ENCODE data around the gene OR51B2.
"Not testable (repeated sequence)": the region's sequence is repeated elsewhere in the genome, so short reads cannot be mapped to it uniquely, and the experiment has no call there.

The OR51B2 gene, protein sequence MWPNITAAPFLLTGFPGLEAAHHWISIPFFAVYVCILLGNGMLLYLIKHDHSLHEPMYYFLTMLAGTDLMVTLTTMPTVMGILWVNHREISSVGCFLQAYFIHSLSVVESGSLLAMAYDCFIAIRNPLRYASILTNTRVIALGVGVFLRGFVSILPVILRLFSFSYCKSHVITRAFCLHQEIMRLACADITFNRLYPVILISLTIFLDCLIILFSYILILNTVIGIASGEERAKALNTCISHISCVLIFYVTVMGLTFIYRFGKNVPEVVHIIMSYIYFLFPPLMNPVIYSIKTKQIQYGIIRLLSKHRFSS

DNA sequence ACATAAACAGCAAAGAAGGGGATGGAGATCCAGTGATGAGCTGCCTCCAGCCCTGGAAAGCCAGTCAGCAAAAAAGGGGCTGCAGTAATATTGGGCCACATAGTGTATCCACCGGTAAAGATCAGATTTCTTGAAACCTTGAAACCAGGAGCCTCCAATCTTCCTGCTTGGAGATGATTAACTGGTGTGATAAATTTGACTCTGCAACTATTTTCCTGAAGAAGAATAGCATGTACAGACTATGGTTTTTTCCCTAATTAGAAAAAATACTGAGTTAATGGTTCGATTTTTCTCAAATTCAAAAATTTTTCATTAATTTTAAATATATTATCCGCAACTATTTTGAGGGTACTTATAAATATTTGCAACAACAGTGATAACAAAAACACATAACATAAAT, at the start of gene OR51B2:
OR51B2 (minus strand) TSS at position 101 of the 400 bp plus-strand sequence; CDS start at position 101, 0 bp downstream.
- no peak within 1 kb of the TSS for H3K27ac Mint-ChIP-seq
- H3K4me3 Mint-ChIP-seq: no peak within 1 kb of the TSS
- H3K9me3 Mint-ChIP-seq: no peaks in the 10 kb centered on the region
- H3K27me3 Mint-ChIP-seq: no peaks in the 10 kb centered on the region
- no peaks in the 10 kb centered on the region for H3K4me1 Mint-ChIP-seq (ENCODE audit: low read depth)
- H3K36me3 Mint-ChIP-seq (ENCODE audit: low read depth): no peaks in the 10 kb centered on the region

DNA sequence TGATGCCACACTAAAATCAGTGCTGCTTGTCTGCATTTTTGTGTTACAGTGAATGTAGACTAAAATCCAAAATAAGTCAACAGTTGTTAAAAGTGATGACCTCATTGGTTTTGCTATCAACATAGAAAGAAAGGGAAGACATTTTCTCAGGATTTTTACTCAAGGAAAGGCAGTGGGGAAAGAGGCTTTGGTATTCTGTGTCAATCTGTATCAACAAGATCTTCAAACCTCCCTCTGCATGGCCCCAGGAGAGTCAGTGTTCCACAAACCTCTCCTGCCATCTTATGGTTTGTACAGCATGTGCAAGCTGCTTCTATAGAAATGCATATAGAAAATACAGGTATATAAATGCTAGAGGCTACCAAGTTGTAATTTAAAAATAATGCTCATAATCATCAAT, 45.7 kb upstream of the OR51B2 start:
- Mint-ChIP-seq H3K36me3 (ENCODE audit: low read depth) (no peaks in the 10 kb centered on the region), H3K4me3 (no peak overlapping the region), H3K9me3 (peaks cover 6% of the 10 kb centered on the region), H3K4me1 (ENCODE audit: low read depth) (no peaks in the 10 kb centered on the region), H3K27me3 (peaks cover 10% of the 10 kb centered on the region), H3K27ac (no peak overlapping the region)

DNA sequence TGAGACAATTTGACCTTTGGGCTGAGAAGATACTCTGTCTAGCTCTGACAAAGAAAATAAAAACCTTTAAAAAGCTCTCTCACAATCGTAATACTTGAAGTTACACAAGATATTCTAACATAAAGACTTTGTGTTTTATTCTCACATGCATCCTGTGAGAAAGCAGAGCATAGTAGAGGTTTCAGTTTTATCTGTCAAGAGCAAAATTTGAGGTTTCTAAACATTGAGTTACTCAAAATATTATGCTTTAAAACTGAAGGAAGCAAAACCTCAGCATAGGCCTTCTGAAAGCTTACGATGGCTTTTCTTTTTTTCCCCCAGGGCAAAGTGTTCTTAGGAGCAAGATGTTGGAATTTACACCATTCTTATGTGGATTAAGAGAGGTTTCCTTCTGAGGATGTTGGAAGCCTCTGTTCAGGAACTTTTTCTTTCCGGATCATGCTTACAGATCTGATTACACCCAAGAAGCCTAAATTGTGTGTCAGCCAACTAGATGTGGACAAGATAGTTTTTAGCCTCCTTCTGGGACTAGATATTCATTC, 44.5 kb upstream of the OR51B2 start:
- Mint-ChIP-seq H3K36me3 (ENCODE audit: low read depth) (no peaks in the 10 kb centered on the region), H3K27me3 (peaks cover 4% of the 10 kb centered on the region), H3K4me3 (no peak overlapping the region), H3K9me3 (peaks cover 6% of the 10 kb centered on the region), H3K4me1 (ENCODE audit: low read depth) (no peaks in the 10 kb centered on the region), H3K27ac (no peak overlapping the region)

DNA sequence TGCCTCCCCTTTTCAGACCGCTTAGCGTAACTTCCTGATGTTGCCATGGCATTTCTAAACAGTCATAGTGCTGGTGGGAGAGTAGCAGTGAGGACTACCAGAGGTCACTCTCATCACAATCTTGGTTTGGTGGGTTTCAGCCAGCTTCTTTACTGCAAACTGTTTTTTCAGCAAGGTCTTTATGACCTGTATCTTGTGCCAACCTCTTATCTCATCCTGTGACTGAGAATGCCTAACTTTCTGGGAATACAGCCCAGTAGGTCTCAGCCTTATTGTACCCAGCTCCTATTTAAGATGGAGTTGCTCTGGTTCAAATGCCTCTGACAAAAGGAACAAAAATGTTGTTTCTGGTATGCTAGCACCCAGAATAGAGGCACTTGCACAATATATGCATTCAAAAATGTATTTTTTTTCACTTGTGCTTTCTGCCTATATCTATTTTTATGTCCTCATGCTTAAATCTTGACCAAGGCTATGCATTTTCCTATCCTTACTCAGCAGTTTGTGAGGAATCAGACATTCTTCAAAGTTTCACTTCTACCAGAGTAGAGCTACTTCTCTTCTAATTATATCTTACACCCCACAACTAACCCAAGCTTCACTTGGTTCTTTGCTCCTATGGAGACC, 43.5 kb upstream of the OR51B2 start:
- H3K9me3 Mint-ChIP-seq: peaks cover under 1% of the 10 kb centered on the region
- no peaks in the 10 kb centered on the region for H3K36me3 Mint-ChIP-seq (ENCODE audit: low read depth)
- H3K27me3 Mint-ChIP-seq: peaks cover 4% of the 10 kb centered on the region
- H3K27ac Mint-ChIP-seq: no peak overlapping the region
- no peaks in the 10 kb centered on the region for H3K4me1 Mint-ChIP-seq (ENCODE audit: low read depth)
- no peak overlapping the region for H3K4me3 Mint-ChIP-seq

DNA sequence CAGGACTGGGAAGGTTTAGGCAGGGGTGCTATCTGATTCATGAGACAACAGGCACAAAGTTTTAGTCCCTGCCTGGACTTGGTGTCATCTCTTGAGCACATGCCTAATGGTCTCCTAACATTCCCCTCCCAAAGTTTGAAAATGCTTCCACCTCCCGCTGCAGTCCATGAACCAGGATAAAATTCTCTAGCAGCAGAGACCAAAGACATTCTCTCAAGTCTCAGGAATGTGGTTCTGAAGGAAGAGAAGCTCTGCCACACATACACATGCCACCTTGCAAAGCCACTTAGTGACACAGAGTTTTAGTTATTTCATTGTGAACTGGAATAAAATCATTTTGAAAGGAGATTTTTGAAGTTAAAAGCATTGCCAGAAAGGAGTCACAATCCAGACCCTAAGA, 42.8 kb upstream of the OR51B2 start:
- Mint-ChIP-seq H3K4me3 (no peak overlapping the region), H3K4me1 (ENCODE audit: low read depth) (no peaks in the 10 kb centered on the region), H3K27ac (no peak overlapping the region), H3K27me3 (peaks cover 4% of the 10 kb centered on the region), H3K36me3 (ENCODE audit: low read depth) (no peaks in the 10 kb centered on the region), H3K9me3 (peaks cover 6% of the 10 kb centered on the region)

DNA sequence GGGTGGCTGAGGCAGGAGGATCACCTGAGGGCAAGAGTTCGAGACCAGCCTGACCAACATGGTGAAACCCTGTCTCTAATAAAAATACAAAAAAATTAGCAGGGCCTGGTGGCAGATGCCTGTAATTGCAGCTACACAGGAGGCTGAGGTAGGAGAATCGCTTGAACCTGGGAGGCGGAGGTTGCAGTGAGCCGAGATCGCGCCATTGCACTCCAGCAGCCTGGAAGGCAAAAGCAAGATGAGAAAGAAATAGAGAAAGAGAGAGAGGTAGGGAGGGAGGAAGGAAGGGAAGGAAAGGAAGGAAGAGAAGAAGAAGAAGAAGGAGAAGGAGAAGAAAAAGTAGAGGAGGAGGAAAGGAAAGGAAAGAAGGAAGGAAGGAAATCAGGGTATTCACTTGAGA, 42.3 kb upstream of the OR51B2 start:
- not testable (repeated sequence) for H3K36me3 Mint-ChIP-seq (ENCODE audit: low read depth); H3K4me1 Mint-ChIP-seq (ENCODE audit: low read depth); H3K27me3 Mint-ChIP-seq; H3K4me3 Mint-ChIP-seq; H3K9me3 Mint-ChIP-seq; H3K27ac Mint-ChIP-seq

DNA sequence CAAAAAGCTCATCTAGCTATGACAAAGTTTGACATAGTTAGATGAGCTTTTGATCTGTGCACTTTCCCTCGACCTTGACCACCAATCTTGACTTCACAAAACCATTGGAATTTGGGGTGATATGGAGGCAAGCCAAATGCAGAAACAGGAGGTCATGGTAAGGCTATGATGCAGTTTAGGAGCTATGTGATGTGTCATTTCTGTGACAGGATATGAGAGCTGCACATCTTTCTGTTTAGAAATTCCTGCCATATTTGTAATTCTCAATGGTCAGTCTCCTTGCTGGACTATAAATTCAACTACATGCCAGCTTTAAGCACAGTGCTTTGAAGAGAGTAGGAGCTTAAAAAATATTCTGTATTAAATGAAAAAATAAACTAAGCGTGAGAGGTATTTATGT, 40.1 kb upstream of the OR51B2 start:
- H3K27me3 Mint-ChIP-seq: peaks cover 4% of the 10 kb centered on the region

DNA sequence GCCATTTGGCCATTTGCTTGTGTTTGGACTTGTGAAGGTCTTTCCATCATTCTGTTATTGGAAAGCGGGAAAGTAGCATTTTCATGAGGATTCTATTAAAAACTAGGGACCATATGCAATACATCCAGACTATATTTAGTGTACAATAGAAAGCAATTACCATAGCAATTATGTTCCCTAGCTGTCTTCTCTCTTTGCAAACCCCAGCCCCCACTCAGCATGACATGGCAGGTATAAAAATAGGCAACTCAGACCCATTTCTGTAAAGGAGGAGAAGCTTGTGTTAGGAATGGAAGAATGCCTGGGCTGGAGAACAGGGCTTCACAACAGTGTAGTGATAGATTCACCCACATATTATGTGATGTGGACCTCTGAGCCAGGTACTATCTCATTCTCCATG, 39.6 kb upstream of the OR51B2 start:
- Mint-ChIP-seq H3K27me3 (peaks cover 4% of the 10 kb centered on the region), H3K9me3 (peaks cover 6% of the 10 kb centered on the region), H3K27ac (no peak overlapping the region)

More for the DNA sequence above, 40.1 kb upstream of the OR51B2 start:
- Mint-ChIP-seq H3K9me3 (peaks cover 6% of the 10 kb centered on the region), H3K36me3 (ENCODE audit: low read depth) (no peaks in the 10 kb centered on the region), H3K4me3 (no peak overlapping the region), H3K27ac (no peak overlapping the region), H3K4me1 (ENCODE audit: low read depth) (no peaks in the 10 kb centered on the region)

DNA sequence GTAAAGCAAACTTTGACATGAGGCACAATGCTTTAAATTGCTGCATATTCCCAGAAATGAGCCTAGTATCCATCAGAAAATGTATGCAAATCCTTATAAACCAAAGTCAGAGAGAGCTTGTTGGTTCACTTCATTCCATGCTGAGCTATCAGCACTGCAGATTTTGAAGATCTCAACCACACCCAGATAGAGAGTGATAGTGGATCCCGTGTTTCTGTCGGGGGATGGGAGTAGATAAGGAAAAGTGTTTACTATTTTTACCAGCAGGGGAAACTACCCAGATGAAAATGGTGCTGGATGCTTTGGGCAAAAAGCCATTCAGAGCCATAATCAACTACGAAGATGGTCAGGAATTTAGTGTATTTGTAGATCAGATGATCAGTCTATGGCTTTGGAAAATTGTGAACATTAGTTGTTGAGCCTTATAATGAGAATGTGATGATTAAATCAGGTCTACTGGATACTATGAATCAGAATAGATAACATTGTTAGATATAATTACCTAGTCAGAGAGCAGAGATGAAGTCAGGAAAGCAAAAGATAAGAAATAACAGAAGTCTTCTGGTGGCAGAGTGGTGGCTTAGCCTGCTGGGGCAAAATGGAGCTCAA, 38.0 kb upstream of the OR51B2 start:
- Mint-ChIP-seq H3K9me3 (peaks cover 6% of the 10 kb centered on the region), H3K4me1 (ENCODE audit: low read depth) (no peaks in the 10 kb centered on the region), H3K27ac (no peak overlapping the region), H3K36me3 (ENCODE audit: low read depth) (no peaks in the 10 kb centered on the region), H3K27me3 (peaks cover 4% of the 10 kb centered on the region), H3K4me3 (no peak overlapping the region)

More for the DNA sequence above, 39.6 kb upstream of the OR51B2 start:
- H3K36me3 Mint-ChIP-seq (ENCODE audit: low read depth): no peaks in the 10 kb centered on the region
- H3K4me3 Mint-ChIP-seq: no peak overlapping the region
- H3K4me1 Mint-ChIP-seq (ENCODE audit: low read depth): no peaks in the 10 kb centered on the region

- not testable (repeated sequence) for H3K36me3 Mint-ChIP-seq (ENCODE audit: low read depth); H3K4me3 Mint-ChIP-seq; H3K4me1 Mint-ChIP-seq (ENCODE audit: low read depth); H3K27ac Mint-ChIP-seq; H3K9me3 Mint-ChIP-seq
- H3K27me3 Mint-ChIP-seq: peaks cover 12% of the 10 kb centered on the region
Observed at GRCh38 chr11:5356031-5356430, 31.9 kb upstream of the OR51B2 start.

DNA sequence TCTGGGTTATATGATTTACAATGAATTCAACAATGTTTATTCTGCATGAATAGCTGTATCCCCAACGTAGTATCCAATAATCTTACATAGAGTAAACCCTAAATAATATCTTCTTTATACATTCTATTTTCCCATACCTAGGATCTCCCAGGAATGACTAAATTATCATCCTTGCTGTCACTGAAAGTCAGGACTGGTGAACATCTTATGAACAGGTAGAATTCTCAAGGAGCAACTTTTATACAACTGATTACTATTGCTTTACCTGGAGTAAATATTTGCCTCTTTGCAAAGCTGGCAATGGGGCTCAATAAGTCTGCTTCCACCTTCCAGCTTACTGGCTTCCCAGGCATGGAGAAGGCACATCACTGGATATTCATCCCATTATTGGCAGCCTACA, 27.1 kb upstream of the OR51B2 start, which contains the start of gene OR51B6:
OR51B6 (plus strand) TSS at position 301 of the 400 bp plus-strand sequence; CDS start at position 301, 0 bp downstream.
- Mint-ChIP-seq H3K9me3 (peaks cover 3% of the 10 kb centered on the region), H3K4me1 (ENCODE audit: low read depth) (no peaks in the 10 kb centered on the region), H3K27me3 (peaks cover 14% of the 10 kb centered on the region), H3K36me3 (ENCODE audit: low read depth) (no peaks in the 10 kb centered on the region), H3K4me3 (no peak within 1 kb of the TSS), H3K27ac (no peak within 1 kb of the TSS)

DNA sequence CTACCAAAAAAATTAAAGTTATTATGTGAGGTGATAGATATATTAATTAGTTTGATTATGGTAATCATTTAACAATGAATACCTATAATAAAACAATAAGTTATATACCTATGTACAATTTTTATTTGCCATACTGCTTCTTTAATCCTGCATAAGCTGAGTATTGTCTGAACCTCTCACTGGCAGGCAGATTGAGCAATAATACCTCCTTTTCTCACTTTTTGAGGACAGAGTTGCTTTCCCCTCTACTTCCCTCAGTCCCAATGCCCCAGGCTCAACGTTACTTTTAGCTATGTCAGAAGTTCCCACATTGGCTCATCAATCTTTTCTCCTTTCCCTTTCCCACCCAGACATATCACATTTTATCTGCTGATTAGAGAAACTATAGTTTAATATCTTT, 25.5 kb upstream of the OR51B2 start:
- no peak overlapping the region for H3K27ac Mint-ChIP-seq
- H3K27me3 Mint-ChIP-seq: peaks cover 12% of the 10 kb centered on the region
- no peaks in the 10 kb centered on the region for H3K9me3 Mint-ChIP-seq

GRCh38 chr11:5348551-5349194, 24.6 kb upstream of the OR51B2 start:
- Mint-ChIP-seq H3K36me3 (ENCODE audit: low read depth) (no peaks in the 10 kb centered on the region), H3K9me3 (no peaks in the 10 kb centered on the region), H3K27ac (no peak overlapping the region), H3K4me3 (no peak overlapping the region), H3K27me3 (peaks cover 7% of the 10 kb centered on the region), H3K4me1 (ENCODE audit: low read depth) (no peaks in the 10 kb centered on the region)

More for the DNA sequence above, 25.5 kb upstream of the OR51B2 start:
- H3K4me3 Mint-ChIP-seq: no peak overlapping the region
- H3K4me1 Mint-ChIP-seq (ENCODE audit: low read depth): no peaks in the 10 kb centered on the region
- no peaks in the 10 kb centered on the region for H3K36me3 Mint-ChIP-seq (ENCODE audit: low read depth)

GRCh38 chr11:5345831-5346230, 21.7 kb upstream of the OR51B2 start:
- Mint-ChIP-seq H3K4me1 (ENCODE audit: low read depth) (no peaks in the 10 kb centered on the region), H3K4me3 (no peak overlapping the region), H3K27ac (no peak overlapping the region), H3K9me3 (no peaks in the 10 kb centered on the region), H3K36me3 (ENCODE audit: low read depth) (no peaks in the 10 kb centered on the region), H3K27me3 (peaks cover 6% of the 10 kb centered on the region)
